ENCODE data around the gene CFAP65. TPM values are rescaled to one million over a fixed set of nuclear protein-coding genes. Genes with fewer than 3 reads are reported as not detected.

Gene CFAP65
- total and polyA plus RNA-seq, 9 of the 15 experiments (the other 6 are each of a cell fraction or from before 2014, with no cell fraction given), result not detected

DNA sequence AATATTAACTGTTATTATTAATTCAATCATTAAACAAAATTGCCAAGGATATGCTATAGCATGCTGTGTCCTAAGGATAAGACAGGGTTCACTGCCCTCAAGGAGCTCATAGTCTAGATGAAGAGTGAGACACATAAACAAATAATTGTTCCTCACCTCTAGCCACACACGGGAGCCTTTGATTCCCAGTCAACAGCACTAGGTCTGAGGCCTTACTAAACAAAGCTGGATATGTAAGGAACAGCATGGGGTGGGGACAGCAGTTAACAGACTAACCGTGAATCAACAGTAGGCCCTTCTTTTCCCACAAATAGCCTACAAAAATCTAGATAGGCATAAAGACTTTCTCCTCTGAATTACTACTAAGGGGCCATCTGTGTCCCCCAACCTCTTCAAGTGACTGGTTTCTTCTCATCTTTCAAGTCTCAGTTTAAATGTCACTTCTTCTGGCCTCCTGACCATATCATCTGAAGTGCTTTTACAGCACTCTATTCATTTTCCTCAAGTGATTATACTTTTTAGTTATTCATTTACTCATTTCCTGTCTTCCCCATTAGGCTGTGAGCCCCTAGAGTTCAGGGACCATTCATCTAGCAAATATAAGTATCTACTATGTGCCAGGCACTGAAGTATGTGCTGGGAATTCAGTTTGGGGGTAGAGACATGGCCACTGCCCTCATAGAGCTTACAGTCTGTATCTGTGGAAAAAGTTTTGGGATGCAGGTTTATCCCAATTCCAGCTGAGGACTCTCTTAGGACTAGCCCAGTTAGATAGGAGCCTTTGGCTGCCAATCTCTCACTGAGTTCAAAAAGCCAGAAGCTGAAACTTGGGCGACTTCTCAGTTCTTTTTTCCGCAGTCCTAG, 49.4 kb upstream of the CFAP65 start:
- POLR2A ChIA-PET, result interaction anchor here (0.6 to 0.8 kb wide), 2 partner anchors 9 to 36 kb away, joined by 3 read pairs; no protein-coding TSS in a partner anchor
- WGBS (ENCODE audit: insufficient coverage, low coverage, missing lambda C conversion rate), result 11% methylated on average over 4 of the region's 4 CpGs
- Histone ChIP-seq H3K4me3 (no peak overlapping the region), H3K79me2 (ENCODE audit: control insufficient read depth, insufficient read depth, low read length) (no peaks in the 10 kb centered on the region), H3K4me1 (replicated peaks in 1 of 2; ENCODE audit: control insufficient read depth in 2 of 2, insufficient read depth in 2 of 2, low read length in 2 of 2) (no peaks in the 10 kb centered on the region), H3K4me2 (ENCODE audit: insufficient read depth, low read length) (no peak overlapping the region), H3K36me3 (ENCODE audit: control insufficient read depth, insufficient read depth, low read length) (no peaks in the 10 kb centered on the region), H3K9me1 (ENCODE audit: control insufficient read depth, insufficient read depth, low read length) (no peaks in the 10 kb centered on the region), H3K9ac (ENCODE audit: insufficient read depth in 1 of 2, low read depth in 2 of 2, low read length in 2 of 2) (no peak overlapping the region), H2AFZ (ENCODE audit: low read depth, low read length) (no peak overlapping the region), H3K9me3 (replicated peaks; ENCODE audit: control insufficient read depth, insufficient read depth, low read depth, low read length) (no peaks in the 10 kb centered on the region), H4K20me1 (replicated peaks; ENCODE audit: control insufficient read depth, insufficient read depth, low read length) (no peaks in the 10 kb centered on the region), H3K27ac (ENCODE audit: extremely low read depth, low read depth, low read length) (no peak overlapping the region), H3K27me3 (ENCODE audit: control insufficient read depth in 2 of 2, insufficient read depth in 2 of 2, low read length in 2 of 2) (no peaks in the 10 kb centered on the region)
- no peak for FAIRE-seq
- no peak for ATAC-seq
- no peak for DNase-seq (ENCODE audit: extremely low read depth in 1 of 4, low spot score in 3 of 4)
- no TSS peak for BruUV-seq (replicated peaks)
- CTCF ChIA-PET (ENCODE audit: low intra/inter-chr PET ratio), result no interaction called here
- TF ChIP-seq SMARCA4 (IDR thresholded peaks at IDR 0.05) (no peak), ZNF699 (CRISPR knock-in tag; IDR thresholded peaks at IDR 0.05; ENCODE audit: insufficient replicate concordance) (no peak), RB1 (IDR thresholded peaks at IDR 0.05; ENCODE audit: low read depth) (no peak), TAF9B (IDR thresholded peaks at IDR 0.05; ENCODE audit: partially characterized antibody) (no peak)
- TF ChIP-seq, protein P1, sequence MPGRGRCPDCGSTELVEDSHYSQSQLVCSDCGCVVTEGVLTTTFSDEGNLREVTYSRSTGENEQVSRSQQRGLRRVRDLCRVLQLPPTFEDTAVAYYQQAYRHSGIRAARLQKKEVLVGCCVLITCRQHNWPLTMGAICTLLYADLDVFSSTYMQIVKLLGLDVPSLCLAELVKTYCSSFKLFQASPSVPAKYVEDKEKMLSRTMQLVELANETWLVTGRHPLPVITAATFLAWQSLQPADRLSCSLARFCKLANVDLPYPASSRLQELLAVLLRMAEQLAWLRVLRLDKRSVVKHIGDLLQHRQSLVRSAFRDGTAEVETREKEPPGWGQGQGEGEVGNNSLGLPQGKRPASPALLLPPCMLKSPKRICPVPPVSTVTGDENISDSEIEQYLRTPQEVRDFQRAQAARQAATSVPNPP (IDR thresholded peaks at IDR 0.05; ENCODE audit: borderline replicate concordance, insufficient read depth, insufficient read length), result no peak
- in situ Hi-C loops (cut with MboI), result no loop called here
- intact Hi-C loops (cut with micrococcal nuclease), result no loop called here

Data from K562 (cell line).